GM19025 (cell line): ENCODE measurements around the gene PTPRH.

Source experiments
- ATAC-seq: cut with Tn5 transposase; IDR thresholded peaks from one replicate; pipeline ENCODE4 v1.9.1; 2021; ENCODE audit warnings: mild to moderate bottlenecking, low read depth, moderate library complexity; ENCODE audit not compliant: unreplicated experiment

Gene PTPRH, protein sequence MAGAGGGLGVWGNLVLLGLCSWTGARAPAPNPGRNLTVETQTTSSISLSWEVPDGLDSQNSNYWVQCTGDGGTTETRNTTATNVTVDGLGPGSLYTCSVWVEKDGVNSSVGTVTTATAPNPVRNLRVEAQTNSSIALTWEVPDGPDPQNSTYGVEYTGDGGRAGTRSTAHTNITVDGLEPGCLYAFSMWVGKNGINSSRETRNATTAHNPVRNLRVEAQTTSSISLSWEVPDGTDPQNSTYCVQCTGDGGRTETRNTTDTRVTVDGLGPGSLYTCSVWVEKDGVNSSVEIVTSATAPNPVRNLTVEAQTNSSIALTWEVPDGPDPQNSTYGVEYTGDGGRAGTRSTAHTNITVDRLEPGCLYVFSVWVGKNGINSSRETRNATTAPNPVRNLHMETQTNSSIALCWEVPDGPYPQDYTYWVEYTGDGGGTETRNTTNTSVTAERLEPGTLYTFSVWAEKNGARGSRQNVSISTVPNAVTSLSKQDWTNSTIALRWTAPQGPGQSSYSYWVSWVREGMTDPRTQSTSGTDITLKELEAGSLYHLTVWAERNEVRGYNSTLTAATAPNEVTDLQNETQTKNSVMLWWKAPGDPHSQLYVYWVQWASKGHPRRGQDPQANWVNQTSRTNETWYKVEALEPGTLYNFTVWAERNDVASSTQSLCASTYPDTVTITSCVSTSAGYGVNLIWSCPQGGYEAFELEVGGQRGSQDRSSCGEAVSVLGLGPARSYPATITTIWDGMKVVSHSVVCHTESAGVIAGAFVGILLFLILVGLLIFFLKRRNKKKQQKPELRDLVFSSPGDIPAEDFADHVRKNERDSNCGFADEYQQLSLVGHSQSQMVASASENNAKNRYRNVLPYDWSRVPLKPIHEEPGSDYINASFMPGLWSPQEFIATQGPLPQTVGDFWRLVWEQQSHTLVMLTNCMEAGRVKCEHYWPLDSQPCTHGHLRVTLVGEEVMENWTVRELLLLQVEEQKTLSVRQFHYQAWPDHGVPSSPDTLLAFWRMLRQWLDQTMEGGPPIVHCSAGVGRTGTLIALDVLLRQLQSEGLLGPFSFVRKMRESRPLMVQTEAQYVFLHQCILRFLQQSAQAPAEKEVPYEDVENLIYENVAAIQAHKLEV

DNA sequence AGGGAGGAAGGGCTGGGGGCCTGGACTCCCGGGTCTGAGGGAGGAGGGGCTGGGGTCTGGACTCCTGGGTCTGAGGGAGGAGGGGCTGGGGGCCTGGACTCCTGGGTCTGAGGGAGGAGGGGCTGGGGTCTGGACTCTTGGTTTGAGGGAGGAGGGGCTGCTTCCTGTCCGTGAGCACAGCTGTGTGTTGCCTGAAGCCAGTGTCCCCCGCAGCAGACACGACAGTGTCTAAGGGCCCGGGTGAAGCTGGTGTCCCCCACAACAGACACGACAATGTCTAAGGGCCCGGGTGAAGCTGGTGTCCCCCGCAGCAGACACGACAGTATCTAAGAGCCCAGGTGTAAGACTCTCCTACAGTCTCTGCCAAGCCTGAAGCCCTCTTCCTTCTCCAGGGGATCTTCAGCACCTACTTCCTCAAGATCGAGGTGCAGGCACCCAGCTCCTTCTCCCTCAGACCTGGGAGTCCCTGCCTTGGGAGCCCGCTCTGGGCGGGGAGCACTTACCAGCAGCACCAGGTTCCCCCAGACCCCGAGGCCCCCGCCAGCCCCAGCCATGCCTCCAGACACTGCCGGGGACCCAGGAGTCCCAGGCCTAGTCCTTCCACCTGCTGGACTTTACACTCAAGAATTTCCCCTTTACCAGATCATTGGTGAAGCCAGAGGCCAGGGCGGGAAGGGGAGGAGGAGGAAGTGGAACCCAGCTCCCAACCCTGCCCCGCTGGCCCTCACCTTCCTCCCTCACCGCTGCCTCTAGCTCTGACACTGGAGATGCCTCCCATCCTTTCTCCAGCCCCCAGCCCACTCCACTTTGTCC, at the start of gene PTPRH:
Gene PTPRH (minus strand): TSS at position 622 of the 813 bp plus-strand sequence. CDS start 68 bp downstream, at position 554.
- ATAC-seq = no peak

DNA sequence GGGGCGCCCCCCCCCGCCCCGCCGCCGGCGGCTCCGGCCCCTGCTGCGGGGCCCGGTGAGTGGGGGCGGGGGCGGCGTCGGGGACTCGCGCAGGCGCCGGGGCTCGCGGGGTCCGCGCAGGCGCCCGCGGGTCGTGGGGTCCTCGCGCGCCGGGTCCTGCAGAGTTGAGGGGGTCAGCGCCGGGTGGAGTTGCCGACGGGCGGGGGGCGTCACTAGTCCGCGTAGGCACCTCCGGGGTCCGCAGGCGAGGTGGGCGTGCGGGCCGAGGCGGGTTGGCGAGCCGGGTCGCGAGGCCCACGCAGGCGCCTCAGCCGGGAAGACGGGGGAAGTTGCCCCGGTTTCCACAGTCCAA, 49.2 kb upstream of the PTPRH start:
- ATAC-seq = peak; percentile 4

DNA sequence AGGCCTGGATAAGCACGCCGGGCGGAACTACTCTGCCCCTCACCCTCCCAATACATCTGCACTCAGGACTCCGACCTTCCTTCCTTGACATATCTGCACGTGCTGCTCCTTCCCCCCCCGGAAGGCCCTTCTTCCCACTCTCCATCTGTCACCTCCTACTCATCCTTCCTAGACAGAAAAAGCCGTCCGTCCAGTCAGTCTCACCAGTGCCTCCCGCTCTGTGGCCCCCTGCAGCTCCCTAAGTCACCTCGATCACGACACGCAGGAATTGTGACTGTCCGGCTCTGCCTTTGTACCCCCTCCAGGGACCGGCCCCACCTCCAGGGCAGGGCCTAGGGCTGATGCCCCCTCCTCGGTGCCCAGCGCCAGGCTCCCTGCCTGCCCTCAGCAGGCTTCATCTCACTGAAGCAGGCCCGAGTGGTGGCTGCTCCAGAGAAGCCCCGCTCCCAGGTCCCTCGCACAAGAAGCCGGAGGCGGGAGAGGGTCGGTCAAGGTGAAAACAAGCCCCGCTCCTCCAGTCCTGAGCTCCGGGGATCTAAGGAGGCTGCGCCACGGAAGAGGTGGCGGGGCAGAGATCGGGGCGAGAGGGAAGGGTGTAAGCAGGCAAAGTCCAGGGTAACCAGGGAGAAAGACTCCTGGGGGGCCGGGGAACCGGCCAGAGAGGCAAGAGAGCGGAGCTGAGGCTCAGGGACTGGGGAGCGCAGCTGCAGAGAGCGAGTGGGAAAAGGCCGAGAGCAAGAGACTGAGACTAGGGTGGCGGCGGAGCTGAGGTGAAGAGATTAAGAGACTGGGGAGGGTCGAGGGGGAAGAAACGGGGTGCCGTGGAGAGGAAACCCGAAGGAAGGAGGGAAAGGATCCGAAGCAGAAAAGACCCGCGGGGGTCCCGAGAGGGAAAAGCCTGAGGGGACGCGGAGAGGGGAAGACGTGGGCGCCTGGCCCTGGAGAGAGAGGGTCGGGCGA, 48.4 kb upstream of the PTPRH start:
- ATAC-seq = no peak

DNA sequence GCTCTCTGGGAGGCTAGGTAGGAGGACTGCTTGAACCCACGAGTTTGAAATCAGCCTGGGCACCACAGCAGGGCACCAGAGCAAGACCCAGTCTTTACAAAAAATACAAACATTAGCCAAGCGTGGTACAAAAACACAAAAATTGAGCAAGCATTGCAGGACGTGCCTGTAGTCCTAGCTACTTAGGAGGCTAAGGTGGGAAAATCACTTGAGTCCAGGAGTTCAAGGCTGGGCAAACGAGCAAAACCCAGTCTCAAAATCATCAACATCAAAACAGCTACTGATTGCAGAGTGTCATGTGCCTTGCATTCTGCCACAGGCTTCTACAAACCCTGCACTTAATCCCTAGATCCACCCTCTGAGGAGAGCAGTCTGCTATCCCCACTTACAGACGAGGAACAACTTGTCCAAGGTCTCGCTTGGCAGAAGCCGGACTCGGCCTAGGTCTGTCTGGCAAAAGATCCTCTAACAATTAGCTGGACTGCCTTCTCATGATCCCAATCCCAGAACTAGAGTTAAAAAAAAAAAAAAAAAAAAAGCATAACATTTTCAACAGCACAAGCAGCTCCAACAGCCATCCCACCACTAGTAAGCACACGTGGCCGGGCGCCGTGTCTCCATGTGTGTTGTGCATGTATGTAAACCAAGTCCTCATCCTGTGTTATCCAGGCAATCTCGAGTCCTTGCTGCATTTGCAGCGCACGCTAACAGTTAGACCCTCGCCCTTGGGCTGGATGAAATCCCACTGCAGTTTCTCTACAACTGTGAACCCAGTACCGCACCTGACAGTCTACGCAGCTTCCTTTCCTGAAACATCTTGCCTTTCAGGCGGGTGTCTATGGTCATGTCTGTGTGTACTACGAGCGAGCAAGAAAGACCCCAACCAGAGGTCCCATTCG, 47.5 kb upstream of the PTPRH start:
- ATAC-seq = no peak

DNA sequence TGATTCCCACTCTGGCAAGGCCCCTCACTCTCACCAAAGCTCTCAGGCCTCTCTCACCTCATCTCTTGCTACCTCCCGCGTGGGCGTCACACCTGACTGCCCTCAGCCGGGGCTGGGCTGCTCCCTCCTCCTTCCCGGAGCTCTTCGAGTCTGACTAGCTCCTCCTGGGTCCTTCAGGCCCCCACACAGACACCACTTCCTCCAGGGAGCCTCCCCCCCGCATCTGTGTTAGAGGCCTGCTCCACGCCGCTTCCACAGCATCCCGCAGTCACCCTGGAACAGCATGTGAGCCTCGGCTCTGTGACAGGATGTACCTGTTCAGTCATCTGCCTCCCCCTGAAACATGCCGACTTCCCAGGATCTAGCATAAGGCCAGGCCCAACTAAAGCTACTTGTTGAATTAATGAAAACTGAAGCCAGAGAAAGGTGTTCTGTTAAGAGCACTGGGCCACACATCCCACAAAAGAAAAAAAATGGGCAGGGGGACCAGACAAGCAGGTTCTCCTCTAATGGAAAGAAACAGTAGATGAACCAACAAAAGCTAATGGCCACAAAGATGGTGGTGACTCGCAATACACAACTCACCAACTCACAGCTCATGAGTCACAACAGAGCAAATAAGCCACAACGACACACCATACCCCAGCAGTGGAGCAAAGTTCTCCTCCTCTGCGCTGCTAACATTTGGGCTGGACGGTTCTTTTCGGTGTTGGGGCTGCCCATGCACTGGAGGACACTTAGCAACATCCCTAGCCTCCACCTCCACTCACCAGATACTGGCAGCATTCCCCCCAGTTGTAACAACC, 46.5 kb upstream of the PTPRH start:
- no peak for ATAC-seq

DNA sequence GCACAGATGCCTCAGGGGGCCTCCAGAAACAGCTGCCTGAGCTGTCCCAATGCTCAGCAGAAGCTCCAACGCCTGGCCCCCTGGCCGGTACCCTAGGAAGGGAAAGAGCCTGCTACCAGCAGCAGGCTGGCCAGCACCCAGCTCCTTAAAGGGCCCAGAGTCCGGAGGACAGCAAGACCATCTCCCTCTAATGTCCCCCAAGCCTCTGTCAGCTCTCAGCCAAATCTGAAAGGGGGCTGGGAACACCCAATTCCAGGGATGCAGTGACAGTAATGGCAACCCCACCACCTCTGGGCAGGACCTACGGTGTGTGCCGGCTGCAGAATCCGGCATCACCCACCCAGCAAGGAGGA, 45.3 kb upstream of the PTPRH start:
- ATAC-seq = no peak

DNA sequence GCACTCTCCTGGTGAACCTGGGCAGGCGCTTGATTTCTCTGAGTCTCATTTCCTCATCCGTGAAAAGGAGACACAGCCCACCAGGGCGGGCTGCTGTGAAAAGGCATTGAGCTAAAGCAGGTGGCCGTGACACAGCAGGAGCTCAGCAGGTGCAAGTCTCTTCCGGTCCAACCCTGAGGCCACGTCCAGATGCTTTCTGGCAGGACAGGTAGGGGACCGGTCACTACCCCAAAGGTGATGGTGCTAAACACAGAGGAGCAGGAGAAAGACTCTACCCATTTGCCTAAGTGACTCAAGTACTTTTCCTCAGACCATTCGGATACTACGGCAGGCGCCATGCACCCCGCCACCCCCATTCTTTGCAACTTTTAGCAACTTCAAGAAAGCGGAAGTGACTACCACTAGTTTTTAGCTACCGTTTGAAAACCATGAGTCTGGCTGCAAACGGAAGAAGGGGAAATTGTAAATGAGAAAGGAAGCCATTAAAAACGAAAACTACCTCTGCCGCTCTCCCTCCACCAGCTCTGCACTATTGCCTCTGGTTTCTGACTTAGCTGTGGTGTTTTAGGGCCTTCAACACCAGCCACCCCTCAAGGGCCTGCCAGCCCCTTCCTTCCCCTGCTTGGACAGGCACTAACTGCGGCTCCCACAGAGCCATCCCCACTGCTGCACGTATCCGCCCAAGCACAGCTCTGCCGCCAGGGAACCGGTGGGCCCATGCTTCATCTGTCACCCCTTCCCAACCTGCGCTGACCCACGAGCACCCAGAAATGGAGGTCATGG, 44.7 kb upstream of the PTPRH start:
- ATAC-seq = peak; percentile 37

DNA sequence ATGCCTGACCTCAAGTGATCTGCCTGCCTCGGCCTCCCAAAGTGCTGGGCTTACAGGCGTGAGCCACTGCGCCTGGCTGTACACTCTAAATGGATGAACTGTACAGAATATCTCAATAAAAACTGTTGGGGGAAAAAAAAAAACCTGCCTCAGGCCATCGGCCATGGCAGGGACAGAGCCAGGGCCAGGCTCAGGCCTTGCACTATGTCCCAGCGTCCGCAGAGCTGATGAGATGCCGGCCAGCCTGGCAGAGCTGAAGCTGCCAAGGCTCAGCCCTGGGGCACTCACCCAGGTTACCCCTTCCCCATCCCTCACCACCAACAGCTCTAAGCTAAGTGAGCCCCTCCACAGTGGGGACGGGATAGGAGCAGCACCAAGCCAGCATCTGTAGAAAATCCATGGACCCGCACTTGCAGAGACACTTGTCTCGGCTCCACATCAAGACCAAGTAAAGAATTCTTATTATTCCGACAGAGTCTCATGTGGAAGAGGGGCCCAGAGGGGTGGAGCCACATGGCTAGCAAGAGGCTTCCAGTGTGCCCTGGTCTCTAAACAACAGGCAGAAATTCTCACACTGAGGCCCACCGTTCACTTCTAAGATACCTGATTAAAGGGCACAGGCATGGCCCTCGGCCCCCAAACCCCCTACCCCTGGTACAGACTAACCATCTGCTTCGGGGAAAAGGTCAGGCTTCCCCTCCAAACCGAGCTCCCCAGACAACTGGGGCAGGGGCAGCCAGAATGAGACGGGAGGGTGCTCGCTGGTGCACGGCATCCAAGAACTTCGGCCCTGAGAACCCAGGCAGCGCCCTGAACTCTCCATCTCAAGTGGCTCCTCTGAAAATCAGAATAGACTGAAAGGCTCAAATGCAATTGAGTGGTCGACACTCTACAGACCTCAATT, 43.7 kb upstream of the PTPRH start:
- no peak for ATAC-seq

DNA sequence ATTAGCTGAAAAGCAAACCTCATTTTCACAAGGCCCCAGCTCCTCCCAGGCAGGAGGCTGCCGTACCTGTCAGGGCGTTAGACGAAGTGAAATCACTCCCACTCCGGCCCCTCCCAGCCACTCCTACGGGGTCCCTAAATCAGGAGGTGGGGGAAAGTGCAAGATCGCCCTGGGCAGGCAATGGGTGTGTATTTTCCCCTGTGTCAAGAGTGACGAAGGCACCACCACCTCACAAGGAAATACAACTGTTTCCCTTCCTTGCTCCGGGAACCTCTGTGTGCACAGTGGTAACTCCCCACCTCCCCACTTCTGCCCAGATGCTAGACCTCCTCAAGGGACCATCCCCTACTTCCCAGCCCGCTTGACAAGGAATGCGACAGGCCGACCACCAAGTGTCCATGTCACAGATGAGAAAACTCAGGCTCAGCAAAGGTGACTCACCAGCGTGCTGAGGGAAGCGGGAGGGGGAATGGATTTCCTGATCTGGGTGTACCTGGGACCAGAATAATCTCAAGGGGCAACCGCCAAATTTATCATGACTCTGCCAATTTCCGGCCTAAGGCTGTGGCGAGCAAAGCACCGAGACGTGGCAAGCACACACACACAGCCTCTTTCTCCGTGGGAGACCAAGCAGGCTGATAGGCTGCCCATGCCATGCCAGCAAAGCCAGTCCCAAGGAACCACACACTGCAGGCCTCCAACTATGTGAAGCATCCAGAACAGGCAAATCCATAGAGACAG, 42.2 kb upstream of the PTPRH start:
- ATAC-seq = no peak

DNA sequence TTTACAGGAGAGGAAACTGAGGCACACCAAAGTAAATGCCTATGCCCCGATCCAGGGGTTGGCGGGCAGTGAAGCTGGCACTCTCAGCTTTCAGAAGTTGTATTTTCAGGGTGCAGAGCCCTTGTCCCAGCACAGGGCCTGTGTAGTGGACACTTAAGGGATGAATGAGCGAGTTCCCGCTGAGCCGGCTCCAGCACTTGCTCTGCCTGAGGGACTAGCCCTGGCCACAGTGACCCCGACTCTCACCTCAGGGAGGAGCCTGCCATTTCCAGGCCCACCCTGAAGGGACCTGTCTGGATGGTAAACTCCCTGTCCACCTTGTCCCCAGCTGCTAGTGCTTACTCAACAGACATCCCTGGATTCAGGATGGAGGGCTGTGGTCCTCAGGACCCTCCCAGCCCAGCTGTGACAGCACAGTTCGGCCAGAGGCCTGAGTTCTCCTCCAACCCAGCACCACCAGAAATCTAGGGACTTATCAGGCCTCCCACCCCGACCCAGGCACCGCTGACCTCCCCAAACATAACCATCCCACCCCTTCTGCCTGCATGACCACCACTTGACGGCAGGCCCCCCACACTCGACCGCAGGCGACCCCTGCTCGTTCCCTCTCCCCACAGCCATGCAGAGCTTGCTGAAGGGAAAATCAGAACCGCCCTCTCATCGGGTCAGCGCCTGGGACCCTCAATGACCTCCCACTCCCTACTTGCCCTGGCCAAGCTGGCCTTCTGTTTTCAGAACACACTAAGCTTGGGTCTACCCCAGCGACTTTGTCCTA, 41.1 kb upstream of the PTPRH start:
- ATAC-seq = no peak

DNA sequence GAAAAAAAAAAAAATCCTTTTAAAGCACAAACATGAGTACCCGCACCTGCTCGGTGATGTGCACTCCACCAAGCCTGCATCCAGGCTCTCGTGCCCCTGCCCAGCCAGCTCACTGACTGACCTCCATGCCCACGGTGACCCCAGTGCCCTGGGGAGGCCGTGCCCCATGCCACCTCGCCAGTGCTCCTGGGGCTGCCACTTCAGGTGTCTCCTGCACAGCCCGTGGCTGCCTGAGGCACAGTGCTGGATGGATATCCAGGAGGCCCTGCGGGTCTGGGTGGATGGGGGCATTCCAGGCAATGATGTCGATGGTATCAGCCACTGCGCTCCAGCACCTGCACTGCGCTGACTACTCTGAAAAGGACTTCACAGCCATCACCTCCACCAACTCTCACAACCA, 40.5 kb upstream of the PTPRH start:
- no peak for ATAC-seq

DNA sequence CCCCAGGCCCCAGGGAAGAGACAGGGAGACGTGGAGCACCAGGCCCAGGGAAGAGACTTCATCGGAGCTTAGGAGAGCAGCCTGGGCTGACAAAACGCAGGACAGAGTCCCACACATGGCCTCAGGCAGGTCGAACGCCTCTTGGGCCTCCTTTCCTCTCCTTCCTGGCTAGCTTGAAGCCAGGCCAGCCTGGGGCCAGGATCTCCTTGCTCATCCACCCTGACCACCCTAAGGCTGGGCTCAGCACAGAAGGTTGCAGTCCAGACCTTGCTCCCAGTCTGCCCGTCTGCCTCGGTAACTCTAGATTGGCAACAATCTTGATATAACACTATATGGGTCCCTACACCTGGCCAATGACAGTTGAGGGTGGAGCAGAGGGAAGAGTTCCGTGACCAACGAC, 39.4 kb upstream of the PTPRH start:
- ATAC-seq = no peak

DNA sequence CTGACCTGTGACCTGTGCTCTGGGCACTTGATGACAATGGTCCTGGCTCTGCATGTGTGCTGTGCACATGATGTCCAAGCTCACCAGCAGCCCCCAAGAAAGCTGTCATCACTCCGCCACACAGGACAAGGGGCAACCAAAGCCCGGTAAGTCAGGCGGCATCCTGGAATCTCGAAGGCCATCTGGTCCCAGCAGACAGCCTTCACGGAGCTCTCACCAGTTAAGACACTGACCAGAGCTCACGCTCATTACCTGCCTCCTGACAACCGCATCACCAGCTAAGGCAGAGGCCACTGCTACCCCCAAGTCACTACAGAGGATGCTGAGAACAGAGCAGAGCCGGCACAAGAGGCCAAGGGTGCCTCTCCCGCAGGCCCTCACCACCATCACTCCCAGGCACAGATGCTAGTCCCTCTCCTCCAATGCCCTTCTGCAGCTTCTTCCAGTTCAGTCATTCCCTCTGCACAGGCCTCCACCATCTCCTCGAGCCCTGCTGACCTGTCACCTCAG, 38.9 kb upstream of the PTPRH start:
- no peak for ATAC-seq

DNA sequence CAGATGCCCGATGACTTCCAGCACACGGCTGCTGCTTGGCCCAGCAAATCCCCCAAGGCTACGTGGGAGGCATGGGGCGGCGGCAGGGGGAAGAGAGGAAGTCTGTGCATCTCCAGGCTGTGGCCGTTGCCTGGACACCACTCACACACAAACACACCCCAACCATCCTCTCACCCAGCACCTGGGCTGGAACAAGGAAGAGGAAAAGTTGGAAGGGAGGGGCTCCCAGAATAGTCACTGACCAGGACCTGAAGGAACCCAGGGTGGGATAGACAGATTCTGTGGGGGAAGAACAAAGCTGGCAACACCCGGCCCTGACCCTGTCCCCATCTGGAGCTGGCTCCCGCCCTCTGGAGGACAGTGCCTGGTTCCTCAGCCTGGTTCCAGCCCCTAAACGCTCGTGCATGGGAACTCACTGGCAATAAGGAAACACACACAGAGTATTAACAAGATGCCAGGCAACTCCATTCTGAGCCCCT, 38.4 kb upstream of the PTPRH start:
- no peak for ATAC-seq
